ENCODE measurements around the gene CCM2.

- TF ChIP-seq CTCF (IDR thresholded peaks at IDR 0.05; ENCODE audit: insufficient read depth, low read depth, low read length) (no peak), EZH2 (IDR thresholded peaks at IDR 0.05; ENCODE audit: insufficient read depth, low read length) (no peak)
Observed at GRCh38 chr7:44983742-44984477, 16.1 kb upstream of the CCM2 start.

All from astrocyte (in vitro differentiated cells and primary cell).